HG03103 (cell line): ENCODE results near the gene SPOCK1.
"Not testable (repeated sequence)": the region's sequence is repeated elsewhere in the genome, so short reads cannot be mapped to it uniquely, and the experiment has no call there.

Experiments used
- ATAC-seq: cut with Tn5 transposase; IDR thresholded peaks from one replicate; pipeline ENCODE4 v1.9.1; 2021; ENCODE audit warnings: low read depth; ENCODE audit not compliant: unreplicated experiment

The SPOCK1 gene

GRCh38 chr5:137399911-137400310, 99.2 kb downstream of the SPOCK1 start:
- no peak for ATAC-seq

- ATAC-seq, result no peak
Measured at GRCh38 chr5:137398751-137399150, 100.4 kb downstream of the SPOCK1 start.

DNA sequence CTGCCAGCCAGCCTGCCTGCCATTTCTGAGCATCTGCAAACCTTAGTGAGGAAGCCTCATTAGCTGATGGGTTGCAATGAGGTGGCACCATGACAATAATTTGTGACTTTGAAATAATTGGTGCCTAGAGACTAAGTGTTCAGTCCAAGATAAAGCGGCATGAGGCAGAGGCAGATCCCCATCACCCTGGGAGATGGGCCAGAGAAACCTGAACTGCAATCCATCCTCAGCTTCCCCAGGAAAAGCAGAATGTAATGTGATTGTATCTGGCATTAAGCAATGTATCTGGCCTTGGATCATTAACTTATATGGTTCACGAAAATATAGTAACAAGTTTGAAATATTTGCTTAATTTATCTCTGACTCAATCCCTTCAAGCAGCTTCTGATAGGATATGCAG, 101.0 kb downstream of the SPOCK1 start:
- ATAC-seq, result no peak

DNA sequence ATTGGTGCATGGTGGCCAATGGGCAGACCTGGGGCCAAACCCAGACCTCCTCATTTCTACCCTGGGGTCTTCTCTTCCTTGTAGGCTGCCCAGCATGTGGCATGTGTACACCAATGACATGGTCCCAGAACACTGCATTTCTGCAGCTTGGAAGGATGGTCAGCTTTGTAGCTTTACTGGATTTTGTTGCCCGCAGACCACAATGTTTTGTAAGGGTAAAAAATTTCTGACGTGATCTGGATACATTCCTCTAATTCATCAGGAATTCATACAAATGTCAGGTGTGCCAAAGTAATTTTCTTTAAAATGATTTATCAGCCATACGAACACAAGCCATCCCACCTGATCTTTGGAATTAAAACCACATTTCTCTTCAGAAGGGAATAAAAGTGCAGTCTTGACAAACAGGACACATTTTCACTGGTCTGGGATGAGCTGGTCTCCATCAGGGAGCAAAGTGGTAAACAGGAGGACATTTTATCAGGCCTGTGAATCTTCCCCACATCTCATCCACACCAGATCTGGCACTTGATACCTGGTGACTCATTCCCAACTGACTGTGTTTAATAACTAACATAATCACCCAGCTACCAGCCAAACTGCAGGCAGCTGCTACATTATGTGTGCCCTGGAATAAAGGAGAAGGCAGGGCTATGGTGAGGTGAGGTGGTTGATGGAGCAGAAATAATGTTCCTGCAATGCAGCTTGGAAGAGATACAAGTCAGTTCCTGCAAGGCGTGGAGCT, 103.9 kb downstream of the SPOCK1 start:
- no peak for ATAC-seq

- no peak for ATAC-seq
Measured at GRCh38 chr5:137394380-137394779, 104.7 kb downstream of the SPOCK1 start.

GRCh38 chr5:137393196-137393993, 105.7 kb downstream of the SPOCK1 start:
- ATAC-seq, result no peak

DNA sequence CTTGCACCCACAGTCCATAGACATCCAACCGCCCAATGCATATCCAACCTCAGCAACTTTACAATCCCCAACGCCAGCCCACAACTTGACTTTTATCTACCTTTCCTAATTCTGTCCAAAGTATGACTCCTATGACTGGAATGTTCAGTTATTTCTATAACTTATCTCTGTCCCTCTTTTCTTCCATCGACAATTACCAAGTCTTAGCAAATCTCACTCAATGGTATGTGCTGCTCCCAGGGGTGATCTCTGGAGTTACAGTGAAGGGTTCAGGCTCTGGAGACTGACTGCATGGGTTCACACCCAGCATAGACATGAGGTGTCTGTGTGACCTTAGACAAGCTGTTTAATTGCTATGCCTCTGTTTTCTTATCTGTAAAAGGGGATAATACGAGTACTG, 106.9 kb downstream of the SPOCK1 start:
- ATAC-seq, result no peak

DNA sequence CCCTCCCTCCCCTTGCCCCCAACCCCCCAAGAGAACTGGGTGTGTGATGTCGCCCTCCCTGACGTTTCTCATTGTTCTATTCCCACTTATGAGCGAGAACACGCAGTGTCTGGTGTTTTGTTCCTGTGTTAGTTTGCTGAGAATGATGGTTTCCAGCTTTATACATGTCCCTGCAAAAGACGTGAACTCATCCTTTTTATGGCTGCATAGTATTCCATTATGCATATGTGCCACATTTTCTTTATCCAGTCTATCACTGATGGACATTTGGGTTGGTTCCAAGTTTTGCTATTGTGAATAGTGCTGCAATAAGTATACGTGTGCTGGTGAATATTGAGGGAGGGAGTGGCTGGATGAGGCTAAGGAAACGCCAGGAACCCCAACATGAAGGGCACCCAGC, 108.1 kb downstream of the SPOCK1 start:
- ATAC-seq, result not testable (repeated sequence)

DNA sequence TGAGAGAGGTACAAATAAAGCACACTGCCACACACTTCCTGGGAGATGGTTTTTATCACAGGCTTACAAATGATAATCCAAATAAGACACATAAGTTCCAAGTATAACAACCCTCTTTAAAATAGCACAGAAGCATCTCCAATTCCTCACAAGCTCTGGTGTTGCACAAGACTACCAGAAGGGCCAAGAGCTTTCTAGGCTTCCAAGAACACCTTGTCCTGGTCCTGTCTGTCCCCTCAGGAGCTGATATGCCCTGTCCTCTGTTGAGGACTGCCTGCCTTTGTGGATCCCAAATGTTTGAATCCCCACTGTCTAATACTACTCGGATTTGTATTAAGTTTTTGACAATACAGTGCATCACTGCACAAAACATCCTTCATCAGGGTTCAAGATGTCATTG, 110.1 kb downstream of the SPOCK1 start:
- no peak for ATAC-seq

GRCh38 chr5:137385064-137385463, 114.1 kb downstream of the SPOCK1 start:
- ATAC-seq, result no peak

GRCh38 chr5:137383909-137384308, 115.2 kb downstream of the SPOCK1 start:
- no peak for ATAC-seq

- no peak for ATAC-seq
Measured at GRCh38 chr5:137381555-137381954, 117.6 kb downstream of the SPOCK1 start.

- ATAC-seq, result no peak
Measured at GRCh38 chr5:137379555-137380286, 119.4 kb downstream of the SPOCK1 start.

- no peak for ATAC-seq
Measured at GRCh38 chr5:137375741-137376526, 123.2 kb downstream of the SPOCK1 start.

DNA sequence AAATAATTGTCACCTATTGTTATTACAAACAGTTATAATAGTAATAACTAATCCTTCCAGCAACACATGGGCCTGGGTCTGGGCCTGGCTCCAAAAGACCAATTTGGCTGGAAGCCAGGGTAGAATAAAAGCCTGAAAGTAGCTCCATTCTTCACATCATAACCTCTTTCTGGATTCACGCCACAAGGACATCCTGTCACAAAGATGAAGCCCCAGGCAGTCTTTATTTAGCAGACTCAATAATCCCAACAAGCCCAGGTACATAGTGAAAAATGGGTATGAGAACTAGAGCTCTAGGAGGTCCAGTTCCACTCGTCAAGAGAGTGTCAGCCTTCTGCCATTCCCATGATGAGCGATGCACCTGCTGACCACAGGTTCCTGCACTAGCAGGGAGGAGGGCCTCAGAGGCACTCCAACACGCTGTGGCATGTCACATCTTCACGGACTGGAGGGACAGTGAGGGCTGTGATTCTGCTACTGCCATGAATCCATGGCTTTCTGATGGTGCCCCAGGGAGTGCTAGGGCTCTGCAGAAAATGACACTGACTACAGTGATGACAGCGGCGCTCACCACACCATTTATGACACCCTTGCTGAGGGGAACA, 124.9 kb downstream of the SPOCK1 start:
- ATAC-seq, result no peak

DNA sequence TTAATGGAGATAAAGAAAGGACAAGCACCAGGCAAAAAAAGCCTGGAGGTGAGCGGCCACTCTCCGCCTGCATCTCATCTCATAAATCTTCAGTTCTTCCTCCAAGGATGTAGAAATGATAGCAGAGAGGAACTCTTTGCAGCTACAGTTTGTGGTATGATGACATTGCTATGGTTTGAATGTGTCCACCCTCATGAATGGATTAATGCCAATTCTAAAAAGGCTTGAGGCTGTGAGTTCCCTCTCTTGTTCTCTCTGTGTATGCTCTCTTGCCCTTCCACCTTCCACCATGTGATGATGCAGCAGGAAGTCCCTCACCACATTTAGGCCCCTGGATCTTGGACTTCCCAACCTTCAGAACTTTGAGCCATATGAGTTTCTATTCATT, 126.4 kb downstream of the SPOCK1 start:
- no peak for ATAC-seq

- ATAC-seq, result no peak
Measured at GRCh38 chr5:137372016-137372772, 126.9 kb downstream of the SPOCK1 start.

DNA sequence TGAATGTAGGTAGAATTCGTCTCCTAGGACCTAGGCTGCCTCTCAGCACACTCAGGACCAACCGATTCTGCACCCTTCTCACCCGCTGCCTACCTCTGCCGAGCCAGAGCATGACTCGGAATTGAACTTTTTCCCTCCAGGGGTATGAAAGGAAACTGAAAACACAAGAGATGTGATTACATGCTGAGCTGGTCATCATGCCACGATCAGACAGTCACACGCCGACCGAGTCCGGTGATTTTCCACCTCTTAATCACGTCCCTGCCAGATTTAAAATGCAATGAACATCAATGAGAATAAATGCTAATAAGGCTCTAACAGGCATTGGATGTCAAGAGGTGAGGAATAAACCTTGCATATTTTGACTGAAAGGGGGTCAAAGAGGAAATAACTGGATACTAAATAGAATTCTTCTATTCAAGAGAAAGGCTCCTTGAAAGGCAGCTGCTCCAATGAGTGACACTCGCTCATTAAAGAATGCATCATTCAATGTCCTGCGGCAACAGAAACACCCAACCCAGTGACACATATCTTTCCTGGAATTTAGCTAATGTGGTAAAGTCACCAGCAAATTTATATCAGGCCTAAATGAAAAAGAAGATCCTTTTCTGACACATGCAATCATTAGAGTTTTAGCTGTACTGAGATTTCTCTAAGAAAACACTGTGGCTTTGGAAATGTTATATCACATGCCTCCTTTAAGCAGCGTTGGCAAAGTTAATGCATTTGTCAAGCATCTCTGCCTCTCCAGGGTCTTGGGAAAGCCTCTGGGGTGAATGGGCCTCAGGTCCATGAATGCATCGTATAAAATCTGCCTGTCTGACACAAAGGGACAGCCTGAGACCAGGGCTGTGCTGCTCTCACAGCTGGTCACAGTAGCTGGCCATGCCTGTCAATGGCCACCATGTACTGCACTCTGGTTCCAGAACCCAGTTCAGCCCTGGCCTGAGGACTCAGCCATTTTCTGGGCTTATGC, 128.7 kb downstream of the SPOCK1 start:
- ATAC-seq, result no peak
